ENCODE data around the gene STK38.
"Not testable (repeated sequence)": the region's sequence is repeated elsewhere in the genome, so short reads cannot be mapped to it uniquely, and the experiment has no call there.

The STK38 gene

GRCh38 chr6:36517408-36517807, 29.9 kb downstream of the STK38 start:
- no peak for DNase-seq

- no peak for DNase-seq
Measured at GRCh38 chr6:36516988-36517387, 30.3 kb downstream of the STK38 start.

DNA sequence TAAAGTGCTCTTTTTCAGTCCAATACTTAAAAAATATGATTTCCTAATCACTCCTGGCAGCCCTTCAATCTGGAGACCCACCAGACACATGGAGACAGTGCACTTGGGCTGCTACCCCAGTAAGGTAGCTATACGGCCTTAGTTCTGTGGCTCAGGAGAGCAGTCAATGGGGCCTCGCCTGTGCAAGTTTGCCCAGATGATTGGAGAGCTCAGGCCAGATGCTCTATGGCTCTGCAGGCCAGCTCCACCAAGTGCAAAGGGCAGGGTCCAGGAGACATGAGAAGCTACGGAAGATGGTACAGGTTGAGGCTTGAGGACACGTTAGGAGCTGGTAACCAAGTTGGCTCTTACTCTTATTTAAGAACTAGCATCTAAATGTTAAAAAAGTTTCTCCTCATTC, 30.7 kb downstream of the STK38 start:
- no peak for DNase-seq

- DNase-seq, result no peak
Measured at GRCh38 chr6:36515844-36516243, 31.4 kb downstream of the STK38 start.

DNA sequence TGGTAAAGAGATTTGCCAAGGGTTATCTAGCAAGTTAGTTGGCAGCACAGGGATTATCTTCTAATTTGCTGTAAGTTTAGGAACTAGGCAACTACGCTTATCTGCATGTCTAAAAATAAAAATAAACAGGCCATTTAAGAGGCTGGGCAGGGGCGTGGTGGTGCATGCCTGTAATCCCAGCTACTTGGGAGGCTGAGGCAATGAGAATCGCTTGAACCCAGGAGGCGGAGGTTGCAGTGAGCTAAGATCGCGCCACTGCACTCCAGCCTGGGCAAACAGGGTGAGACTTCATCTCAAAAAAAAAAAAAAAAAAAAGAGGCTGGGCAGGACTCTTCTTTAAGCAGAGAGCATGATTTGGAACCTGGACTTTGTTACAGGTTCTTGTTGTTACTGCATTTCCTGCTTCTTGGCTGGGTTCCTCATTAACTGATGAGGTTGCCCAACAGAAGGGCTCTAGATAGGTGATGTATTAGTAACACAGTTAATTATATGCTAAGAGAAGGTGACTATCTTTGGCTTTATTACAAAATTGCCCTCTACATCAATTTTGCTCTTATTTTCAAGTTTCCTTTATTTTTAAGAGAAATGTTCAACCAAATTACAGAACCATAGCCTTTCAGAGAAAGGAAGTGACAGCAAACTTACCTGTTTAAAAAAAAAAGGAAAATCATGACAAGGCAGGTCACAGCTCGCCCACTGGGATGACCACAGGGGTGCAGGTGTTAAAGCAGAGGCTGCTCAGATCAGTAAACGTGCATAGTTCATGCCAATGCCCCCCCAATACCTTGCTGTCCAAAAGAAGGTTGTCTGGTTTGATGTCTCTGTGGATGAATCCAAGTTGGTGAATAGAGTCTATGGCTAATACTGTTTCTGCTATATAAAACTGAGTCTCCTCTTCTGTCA, 32.5 kb downstream of the STK38 start:
- DNase-seq, result peak; percentile 44

- DNase-seq, result no peak
Measured at GRCh38 chr6:36510365-36510764, 36.9 kb downstream of the STK38 start.

GRCh38 chr6:36508532-36508931, 38.7 kb downstream of the STK38 start:
- no peak for DNase-seq

DNA sequence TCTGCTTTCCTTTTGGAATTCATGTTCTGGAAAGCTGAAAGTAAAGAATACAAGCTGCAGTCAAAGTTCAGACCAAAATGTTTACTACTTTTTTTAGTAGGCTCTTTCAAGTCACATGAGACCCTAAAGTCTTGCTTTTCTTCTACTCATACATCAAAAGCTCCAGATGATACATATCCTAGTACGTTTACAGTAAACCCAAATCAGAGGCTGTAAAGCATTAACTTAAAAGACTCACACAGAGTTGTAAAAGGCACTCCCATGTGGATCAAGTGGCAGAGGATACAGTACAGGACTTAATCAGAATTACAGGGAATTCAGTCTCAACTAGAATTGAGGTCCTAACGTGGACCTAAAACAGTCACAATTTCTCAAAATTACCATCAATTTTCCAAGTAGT, 40.7 kb downstream of the STK38 start:
- DNase-seq, result no peak

- no peak for DNase-seq
Measured at GRCh38 chr6:36505744-36506534, 41.3 kb downstream of the STK38 start.

- DNase-seq, result no peak
Measured at GRCh38 chr6:36504982-36505381, 42.3 kb downstream of the STK38 start.

DNA sequence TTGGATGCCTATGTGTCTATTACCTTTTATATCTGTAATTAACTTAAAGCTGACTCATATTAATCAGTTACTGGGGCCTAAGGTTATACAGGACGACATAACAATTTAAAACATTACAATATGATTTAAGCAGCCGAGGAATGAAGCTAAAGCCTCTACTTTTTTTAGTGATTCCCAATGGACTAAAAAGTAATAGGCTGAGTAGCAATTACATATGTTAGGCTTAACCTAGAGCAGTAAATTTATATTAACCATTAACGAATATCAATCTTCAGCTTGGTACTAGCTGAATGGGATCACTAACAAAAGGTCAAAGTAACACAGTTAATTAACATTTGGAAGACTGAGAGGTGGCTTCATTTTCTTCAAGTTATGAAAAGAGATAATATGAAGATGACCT, 43.1 kb downstream of the STK38 start:
- no peak for DNase-seq

GRCh38 chr6:36501686-36502085, 45.6 kb downstream of the STK38 start:
- DNase-seq, result no peak

- no peak for DNase-seq
Measured at GRCh38 chr6:36499918-36500317, 47.4 kb downstream of the STK38 start.

GRCh38 chr6:36495086-36495485, 52.2 kb downstream of the STK38 start:
- DNase-seq, result no peak

- DNase-seq, result no peak
Measured at GRCh38 chr6:36493859-36494258, 53.4 kb downstream of the STK38 start.

- no peak for DNase-seq
Measured at GRCh38 chr6:36493319-36493718, 54.0 kb downstream of the STK38 start.

- DNase-seq, result no peak
Measured at GRCh38 chr6:36492621-36493020, 54.7 kb downstream of the STK38 start.

GRCh38 chr6:36492092-36492491, 55.2 kb downstream of the STK38 start:
- DNase-seq, result no peak

GRCh38 chr6:36491378-36491965, 55.8 kb downstream of the STK38 start:
- DNase-seq, result no peak

DNA sequence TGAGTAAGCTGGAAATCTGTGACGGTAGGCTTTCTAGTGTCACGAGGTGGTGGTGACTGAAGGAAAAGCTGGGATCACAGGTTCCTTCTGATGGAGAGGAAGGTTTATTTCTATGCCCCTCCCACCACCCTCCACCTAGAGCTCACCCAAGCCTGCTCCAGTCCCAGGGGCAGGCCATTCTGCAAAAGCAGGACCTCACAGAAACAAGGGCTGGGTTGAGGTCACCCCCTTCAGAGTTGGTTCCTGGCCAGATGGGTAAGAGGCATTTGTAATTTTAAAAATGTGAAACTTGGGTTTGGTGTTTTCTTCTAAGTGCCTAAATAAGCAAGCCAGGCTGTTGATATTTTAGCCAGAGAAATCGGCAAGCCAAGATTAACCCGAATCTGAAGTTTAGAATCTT, 57.9 kb downstream of the STK38 start:
- no peak for DNase-seq

GRCh38 chr6:36488221-36488620, 59.1 kb downstream of the STK38 start:
- no peak for DNase-seq

GRCh38 chr6:36487698-36488097, 59.6 kb downstream of the STK38 start:
- no peak for DNase-seq

- DNase-seq, result no peak
Measured at GRCh38 chr6:36484736-36485135, 62.5 kb downstream of the STK38 start.

DNA sequence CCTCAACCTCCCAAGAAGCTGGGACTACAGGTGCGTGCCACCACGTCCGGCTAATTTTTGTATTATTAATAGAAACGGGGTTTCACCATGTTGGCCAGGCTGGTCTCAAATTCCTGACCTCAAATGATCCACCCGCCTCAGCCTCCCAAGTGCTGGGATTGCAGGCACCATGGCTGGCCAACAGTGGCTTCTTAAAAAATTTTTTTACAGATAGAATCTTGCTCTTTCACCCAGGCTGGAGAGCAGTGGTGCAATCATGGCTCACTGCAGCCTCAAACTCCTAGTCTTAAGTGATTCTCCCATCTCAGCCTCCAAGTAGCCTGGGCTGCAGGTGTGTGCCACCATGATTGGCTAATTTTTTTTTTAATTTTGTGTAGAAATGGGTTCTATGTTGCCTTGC, 64.0 kb downstream of the STK38 start:
- not testable (repeated sequence) for DNase-seq
